ENCODE data around the gene CASP14. TPM values are rescaled to one million over a fixed set of nuclear protein-coding genes. Genes with fewer than 3 reads are reported as not detected.

Gene CASP14
- total RNA-seq, 1 experiment from 2014 or later, result 0.11 TPM

Other genes starting within 250 kb of the CASP14 start
- gene OR7A5, start 214.3 kb upstream of the CASP14 start, total RNA-seq (2014; rRNA removed; shearing (Covaris generic)), result not detected in 2 replicates
- gene OR7C1, start 214.3 kb upstream of the CASP14 start, total RNA-seq (2014; rRNA removed; shearing (Covaris generic)), result not detected in 2 replicates
- not detected in 2 replicates for gene OR7A10, start 200.6 kb upstream of the CASP14 start, total RNA-seq (2014; rRNA removed; shearing (Covaris generic))
- gene OR7A17, start 163.3 kb upstream of the CASP14 start, total RNA-seq (2014; rRNA removed; shearing (Covaris generic)), result not detected in 2 replicates
- gene OR7C2, start 108.0 kb upstream of the CASP14 start, total RNA-seq (2014; rRNA removed; shearing (Covaris generic)), result not detected in 2 replicates
- not detected in 2 replicates for gene SLC1A6, start 69.6 kb upstream of the CASP14 start, total RNA-seq (2014; rRNA removed; shearing (Covaris generic))
- not detected in 2 replicates for gene OR1I1, start 32.7 kb downstream of the CASP14 start, total RNA-seq (2014; rRNA removed; shearing (Covaris generic))
- gene SYDE1, start 57.9 kb downstream of the CASP14 start, total RNA-seq (2014; rRNA removed; shearing (Covaris generic)), result 55.8 and 67.8 TPM in 2 replicates
- 0.13 and 0.85 TPM in 2 replicates for gene NOTCH3, start 151.5 kb downstream of the CASP14 start, total RNA-seq (2014; rRNA removed; shearing (Covaris generic))
- not detected in 2 replicates for gene EPHX3, start 183.0 kb downstream of the CASP14 start, total RNA-seq (2014; rRNA removed; shearing (Covaris generic))

Data from HT1080 (cell line).